GM23338 (cell line): Measurements from ENCODE around the gene RIT2. TPM values are rescaled to one million over a fixed set of nuclear protein-coding genes. Genes with fewer than 3 reads are reported as not detected.

Source experiments
- ATAC-seq: fragments of 200-7000 bp; cut with Tn5 transposase; 3 replicates; pipeline ENCODE4 v1.9.1; 2020
- DNase-seq: peaks from one replicate; pipeline ENCODE4 v3.0.0-alpha.2; 2015; ENCODE audit warnings: low spot score
- H2AFZ ChIP-seq: fragments of 200-600 bp; sonication (generic); 2 replicates; pipeline ENCODE4 v1.8.0; 2016; ENCODE audit warnings: antibody characterized with exemption, mild to moderate bottlenecking, moderate library complexity
- H3F3A ChIP-seq: fragments of 200-600 bp; sonication (generic); replicated peaks from 2 replicates; pipeline ENCODE4 v1.8.0; 2017; ENCODE audit warnings: antibody characterized with exemption, mixed run types, low read depth
- H3K27ac ChIP-seq: fragments of 200-600 bp; sonication (generic); 2 replicates; pipeline ENCODE4 v1.6.1; 2016; ENCODE audit warnings: low read depth
- H3K27me3 ChIP-seq: fragments of 200-600 bp; sonication (generic); 2 replicates; pipeline ENCODE4 v1.8.0; 2016; ENCODE audit warnings: mild to moderate bottlenecking, mixed run types, moderate library complexity; ENCODE audit not compliant: insufficient read depth
- H3K36me3 ChIP-seq: fragments of 200-600 bp; sonication (generic); 2 replicates; pipeline ENCODE4 v1.8.0; 2016; ENCODE audit warnings: mild to moderate bottlenecking; ENCODE audit not compliant: insufficient read depth
- H3K4me1 ChIP-seq: fragments of 200-600 bp; sonication (generic); 2 replicates; pipeline ENCODE4 v1.8.0; 2016; ENCODE audit warnings: mild to moderate bottlenecking, moderate library complexity; ENCODE audit not compliant: insufficient read depth
- H3K4me2 ChIP-seq: fragments of 200-600 bp; sonication (generic); 2 replicates; pipeline ENCODE4 v1.7.1; 2017; ENCODE audit warnings: mixed run types
- H3K4me3 ChIP-seq: fragments of 200-600 bp; sonication (generic); 2 replicates; pipeline ENCODE4 v1.6.1; 2016; ENCODE audit warnings: mixed run types
- H3K79me2 ChIP-seq: fragments of 200-600 bp; sonication (generic); replicated peaks from 2 replicates; pipeline ENCODE4 v1.8.0; 2017; ENCODE audit warnings: mild to moderate bottlenecking; ENCODE audit not compliant: insufficient read depth
- H3K9me2 ChIP-seq: fragments of 200-600 bp; sonication (generic); 2 replicates; pipeline ENCODE4 v1.8.0; 2017; ENCODE audit not compliant: insufficient read depth
- H4K20me1 ChIP-seq: fragments of 200-600 bp; sonication (generic); replicated peaks from 2 replicates; pipeline ENCODE4 v1.8.0; 2017; ENCODE audit warnings: mild to moderate bottlenecking; ENCODE audit not compliant: insufficient read depth
- H3K27ac Mint-ChIP-seq: 2 replicates; pipeline ENCODE4 v1.8.0; 2020; ENCODE audit warnings: inconsistent platforms, mild to moderate bottlenecking, moderate library complexity, mixed read lengths
- H3K27me3 Mint-ChIP-seq: 3 replicates; pipeline ENCODE4 v1.8.0; 2022; ENCODE audit warnings: low read depth, mild to moderate bottlenecking, moderate library complexity, mixed read lengths, inconsistent platforms; ENCODE audit not compliant: insufficient read depth, poor library complexity
- H3K36me3 Mint-ChIP-seq: 3 replicates; pipeline ENCODE4 v1.8.0; 2021; ENCODE audit warnings: low read depth, mild to moderate bottlenecking, inconsistent platforms, moderate library complexity, mixed read lengths
- H3K4me1 Mint-ChIP-seq: 3 replicates; pipeline ENCODE4 v1.8.0; 2020; ENCODE audit warnings: mild to moderate bottlenecking, inconsistent platforms, mixed read lengths
- H3K4me3 Mint-ChIP-seq: 3 replicates; pipeline ENCODE4 v1.8.0; 2021; ENCODE audit warnings: moderate library complexity, mild to moderate bottlenecking, inconsistent platforms, mixed read lengths
- H3K9me3 Mint-ChIP-seq: 3 replicates; pipeline ENCODE4 v1.8.0; 2020; ENCODE audit warnings: moderate library complexity, mild to moderate bottlenecking, inconsistent platforms, mixed read lengths
- EZH2phosphoT487 ChIP-seq: fragments of 200-600 bp; sonication (generic); IDR thresholded peaks from one replicate; pipeline ENCODE4 v1.8.1; 2018; ENCODE audit warnings: antibody characterized with exemption; ENCODE audit not compliant: unreplicated experiment
- NANOG ChIP-seq: IDR thresholded peaks from 2 replicates; pipeline ENCODE4 v1.6.1; 2016; ENCODE audit warnings: antibody characterized with exemption, borderline replicate concordance
- POLR2AphosphoS5 ChIP-seq: IDR thresholded peaks from 2 replicates; pipeline ENCODE4 v1.6.1; 2016; ENCODE audit warnings: antibody characterized with exemption, low read depth
- polyA plus RNA-seq: library from polyadenylated mRNA; unstranded; fragments of >200 nt; fragmentation: Nextera tagmentation; extraction: Ambion mirVana; gene quantifications from 2 replicates; pipeline ENCODE4 v1.2.1, GENCODE V29; 2016
- total RNA-seq: library from RNA; depleted of rRNA; stranded (reverse); fragments of >200 nt; shearing (Covaris generic); gene quantifications from 2 replicates; pipeline ENCODE4 v1.2.3, GENCODE V29; 2014
- TF ChIP-seq, protein P1 (sequence below): fragments of 250-450 bp; sonication (Bioruptor Pico); IDR thresholded peaks from 2 replicates; pipeline ENCODE4 v1.5.0; 2020; ENCODE audit warnings: mild to moderate bottlenecking, moderate library complexity
- TF ChIP-seq, protein P2 (sequence below), 2 experiments: fragments of 200-600 bp in 1 of 2; sonication (generic) in 1 of 2; conservative IDR thresholded peaks; 2 replicates each; pipeline versions ENCODE4 v1.5.1 to v1.6.1; 2016 to 2017; ENCODE audit warnings: antibody characterized with exemption in 2 of 2, low read depth in 2 of 2, mild to moderate bottlenecking in 2 of 2, moderate library complexity in 1 of 2

The RIT2 gene
- total and polyA plus RNA-seq, 2 experiments from 2014 or later, result 1.9 to 8.8 TPM

DNA sequence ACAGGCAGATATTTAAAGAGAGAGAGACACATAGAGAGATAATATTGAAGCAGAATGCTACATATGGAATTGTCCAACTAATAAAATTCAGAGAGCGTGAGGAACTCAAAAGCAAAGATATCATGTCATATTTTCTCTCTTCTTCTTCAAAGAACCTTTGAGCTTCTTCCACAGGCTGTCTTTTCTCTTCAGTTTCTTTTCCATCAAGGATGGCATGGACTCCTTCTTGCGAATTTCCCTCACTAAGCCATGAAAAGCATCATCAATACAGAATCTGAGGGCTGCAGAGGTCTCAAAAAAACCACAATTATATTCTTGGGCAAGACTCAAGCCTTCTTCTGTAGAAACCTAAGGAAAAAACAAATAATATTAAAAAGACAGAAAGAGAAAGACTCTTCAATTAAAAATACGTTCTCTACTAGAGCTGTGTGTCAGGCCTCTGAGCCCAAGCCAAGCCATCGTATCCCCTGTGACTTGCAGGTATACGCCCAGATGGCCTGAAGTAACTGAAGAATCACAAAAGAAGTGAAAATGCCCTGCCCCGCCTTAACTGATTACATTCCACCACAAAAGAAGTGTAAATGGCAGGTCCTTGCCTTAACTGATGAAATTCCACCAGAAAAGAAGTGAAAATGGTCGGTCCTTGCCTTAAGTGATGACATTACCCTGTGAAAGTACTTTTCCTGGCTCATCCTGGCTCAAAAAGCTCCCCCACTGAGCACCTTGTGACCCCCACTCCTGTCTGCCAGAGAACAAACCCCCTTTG is 371.9 kb downstream of the RIT2 start (continued):
- TF ChIP-seq, protein P1, sequence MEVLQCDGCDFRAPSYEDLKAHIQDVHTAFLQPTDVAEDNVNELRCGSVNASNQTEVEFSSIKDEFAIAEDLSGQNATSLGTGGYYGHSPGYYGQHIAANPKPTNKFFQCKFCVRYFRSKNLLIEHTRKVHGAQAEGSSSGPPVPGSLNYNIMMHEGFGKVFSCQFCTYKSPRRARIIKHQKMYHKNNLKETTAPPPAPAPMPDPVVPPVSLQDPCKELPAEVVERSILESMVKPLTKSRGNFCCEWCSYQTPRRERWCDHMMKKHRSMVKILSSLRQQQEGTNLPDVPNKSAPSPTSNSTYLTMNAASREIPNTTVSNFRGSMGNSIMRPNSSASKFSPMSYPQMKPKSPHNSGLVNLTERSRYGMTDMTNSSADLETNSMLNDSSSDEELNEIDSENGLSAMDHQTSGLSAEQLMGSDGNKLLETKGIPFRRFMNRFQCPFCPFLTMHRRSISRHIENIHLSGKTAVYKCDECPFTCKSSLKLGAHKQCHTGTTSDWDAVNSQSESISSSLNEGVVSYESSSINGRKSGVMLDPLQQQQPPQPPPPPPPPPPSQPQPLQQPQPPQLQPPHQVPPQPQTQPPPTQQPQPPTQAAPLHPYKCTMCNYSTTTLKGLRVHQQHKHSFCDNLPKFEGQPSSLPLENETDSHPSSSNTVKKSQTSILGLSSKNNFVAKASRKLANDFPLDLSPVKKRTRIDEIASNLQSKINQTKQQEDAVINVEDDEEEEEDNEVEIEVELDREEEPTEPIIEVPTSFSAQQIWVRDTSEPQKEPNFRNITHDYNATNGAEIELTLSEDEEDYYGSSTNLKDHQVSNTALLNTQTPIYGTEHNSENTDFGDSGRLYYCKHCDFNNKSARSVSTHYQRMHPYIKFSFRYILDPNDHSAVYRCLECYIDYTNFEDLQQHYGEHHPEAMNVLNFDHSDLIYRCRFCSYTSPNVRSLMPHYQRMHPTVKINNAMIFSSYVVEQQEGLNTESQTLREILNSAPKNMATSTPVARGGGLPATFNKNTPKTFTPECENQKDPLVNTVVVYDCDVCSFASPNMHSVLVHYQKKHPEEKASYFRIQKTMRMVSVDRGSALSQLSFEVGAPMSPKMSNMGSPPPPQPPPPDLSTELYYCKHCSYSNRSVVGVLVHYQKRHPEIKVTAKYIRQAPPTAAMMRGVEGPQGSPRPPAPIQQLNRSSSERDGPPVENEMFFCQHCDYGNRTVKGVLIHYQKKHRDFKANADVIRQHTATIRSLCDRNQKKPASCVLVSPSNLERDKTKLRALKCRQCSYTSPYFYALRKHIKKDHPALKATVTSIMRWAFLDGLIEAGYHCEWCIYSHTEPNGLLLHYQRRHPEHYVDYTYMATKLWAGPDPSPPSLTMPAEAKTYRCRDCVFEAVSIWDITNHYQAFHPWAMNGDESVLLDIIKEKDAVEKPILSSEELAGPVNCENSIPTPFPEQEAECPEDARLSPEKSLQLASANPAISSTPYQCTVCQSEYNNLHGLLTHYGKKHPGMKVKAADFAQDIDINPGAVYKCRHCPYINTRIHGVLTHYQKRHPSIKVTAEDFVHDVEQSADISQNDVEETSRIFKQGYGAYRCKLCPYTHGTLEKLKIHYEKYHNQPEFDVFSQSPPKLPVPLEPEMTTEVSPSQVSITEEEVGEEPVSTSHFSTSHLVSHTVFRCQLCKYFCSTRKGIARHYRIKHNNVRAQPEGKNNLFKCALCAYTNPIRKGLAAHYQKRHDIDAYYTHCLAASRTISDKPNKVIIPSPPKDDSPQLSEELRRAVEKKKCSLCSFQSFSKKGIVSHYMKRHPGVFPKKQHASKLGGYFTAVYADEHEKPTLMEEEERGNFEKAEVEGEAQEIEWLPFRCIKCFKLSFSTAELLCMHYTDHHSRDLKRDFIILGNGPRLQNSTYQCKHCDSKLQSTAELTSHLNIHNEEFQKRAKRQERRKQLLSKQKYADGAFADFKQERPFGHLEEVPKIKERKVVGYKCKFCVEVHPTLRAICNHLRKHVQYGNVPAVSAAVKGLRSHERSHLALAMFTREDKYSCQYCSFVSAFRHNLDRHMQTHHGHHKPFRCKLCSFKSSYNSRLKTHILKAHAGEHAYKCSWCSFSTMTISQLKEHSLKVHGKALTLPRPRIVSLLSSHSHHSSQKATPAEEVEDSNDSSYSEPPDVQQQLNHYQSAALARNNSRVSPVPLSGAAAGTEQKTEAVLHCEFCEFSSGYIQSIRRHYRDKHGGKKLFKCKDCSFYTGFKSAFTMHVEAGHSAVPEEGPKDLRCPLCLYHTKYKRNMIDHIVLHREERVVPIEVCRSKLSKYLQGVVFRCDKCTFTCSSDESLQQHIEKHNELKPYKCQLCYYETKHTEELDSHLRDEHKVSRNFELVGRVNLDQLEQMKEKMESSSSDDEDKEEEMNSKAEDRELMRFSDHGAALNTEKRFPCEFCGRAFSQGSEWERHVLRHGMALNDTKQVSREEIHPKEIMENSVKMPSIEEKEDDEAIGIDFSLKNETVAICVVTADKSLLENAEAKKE (CRISPR knock-in tag), result peak; percentile 87; the same call in 1 of the 2 replicates
- TF ChIP-seq POLR2AphosphoS5, result no peak
- TF ChIP-seq EZH2phosphoT487, result no peak

DNA sequence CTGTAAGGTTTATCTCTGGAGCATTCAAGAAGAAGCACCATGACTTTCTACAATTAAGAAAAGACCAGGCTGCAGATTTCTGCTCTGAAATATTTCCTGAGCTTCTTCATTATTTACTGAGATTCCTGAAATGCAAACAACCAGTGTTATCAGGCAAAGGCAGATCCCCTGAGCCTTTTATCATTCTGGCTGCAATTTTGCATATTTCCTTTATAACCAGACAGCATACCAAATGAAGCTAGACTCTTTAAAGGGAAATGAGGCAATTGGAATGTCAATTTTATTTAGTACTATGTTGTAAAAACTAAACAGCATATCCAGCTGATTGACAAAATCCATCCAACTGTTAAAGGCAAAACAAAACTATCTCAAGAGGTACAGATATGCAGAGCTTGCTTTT is 372.5 kb downstream of the RIT2 start:
- no peak overlapping the region for H2AFZ ChIP-seq
- H3K4me2 ChIP-seq, result peak overlapping the region; percentile 64
- peak overlapping the region; percentile 37 for H3K4me3 ChIP-seq
- peaks cover 16% of the 10 kb centered on the region for H3K36me3 Mint-ChIP-seq
- no peaks in the 10 kb centered on the region for H3K9me2 ChIP-seq
- no peaks in the 10 kb centered on the region; the same call in 1 of the 2 replicates for H3F3A ChIP-seq
- no peaks in the 10 kb centered on the region for H3K27me3 Mint-ChIP-seq
- no peak overlapping the region; the same call in none of the 3 replicates for H3K4me3 Mint-ChIP-seq
- peaks cover 58% of the 10 kb centered on the region for H3K4me1 ChIP-seq
- H3K9me3 Mint-ChIP-seq, result peaks cover 11% of the 10 kb centered on the region
- DNase-seq (peak; percentile 23), ATAC-seq (peak; percentile 32)
- TF ChIP-seq NANOG, result peak; percentile 79
- TF ChIP-seq, protein P1 (CRISPR knock-in tag), result no peak
- no peak for TF ChIP-seq EZH2phosphoT487
- TF ChIP-seq, protein P2, sequence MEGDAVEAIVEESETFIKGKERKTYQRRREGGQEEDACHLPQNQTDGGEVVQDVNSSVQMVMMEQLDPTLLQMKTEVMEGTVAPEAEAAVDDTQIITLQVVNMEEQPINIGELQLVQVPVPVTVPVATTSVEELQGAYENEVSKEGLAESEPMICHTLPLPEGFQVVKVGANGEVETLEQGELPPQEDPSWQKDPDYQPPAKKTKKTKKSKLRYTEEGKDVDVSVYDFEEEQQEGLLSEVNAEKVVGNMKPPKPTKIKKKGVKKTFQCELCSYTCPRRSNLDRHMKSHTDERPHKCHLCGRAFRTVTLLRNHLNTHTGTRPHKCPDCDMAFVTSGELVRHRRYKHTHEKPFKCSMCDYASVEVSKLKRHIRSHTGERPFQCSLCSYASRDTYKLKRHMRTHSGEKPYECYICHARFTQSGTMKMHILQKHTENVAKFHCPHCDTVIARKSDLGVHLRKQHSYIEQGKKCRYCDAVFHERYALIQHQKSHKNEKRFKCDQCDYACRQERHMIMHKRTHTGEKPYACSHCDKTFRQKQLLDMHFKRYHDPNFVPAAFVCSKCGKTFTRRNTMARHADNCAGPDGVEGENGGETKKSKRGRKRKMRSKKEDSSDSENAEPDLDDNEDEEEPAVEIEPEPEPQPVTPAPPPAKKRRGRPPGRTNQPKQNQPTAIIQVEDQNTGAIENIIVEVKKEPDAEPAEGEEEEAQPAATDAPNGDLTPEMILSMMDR (conservative IDR thresholded peaks at IDR 0.05; ENCODE audit: low read depth in 2 of 2), result no peak
- H3K4me1 Mint-ChIP-seq, result peaks cover 34% of the 10 kb centered on the region
- no peaks in the 10 kb centered on the region for H3K27me3 ChIP-seq
- peak overlapping the region; percentile 99 for H3K27ac ChIP-seq
- H3K27ac Mint-ChIP-seq, result no peak overlapping the region
- H3K36me3 ChIP-seq, result no peaks in the 10 kb centered on the region
- no peaks in the 10 kb centered on the region for H4K20me1 ChIP-seq
- H3K79me2 ChIP-seq, result no peaks in the 10 kb centered on the region
